Breast epithelium (tissue), 4 donors: ENCODE data around the gene RNASE8. TPM values are rescaled to one million over a fixed set of nuclear protein-coding genes. Genes with fewer than 3 reads are reported as not detected.
A peak's percentile ranks its signal among the peaks of the same experiment; 100 is the strongest.

Source experiments
- DNase-seq, 2 donors: peaks; one replicate each; pipeline ENCODE4 v3.0.0-alpha.2; 2019; ENCODE audit warnings: low spot score in 2 of 2
- H3K27ac ChIP-seq, 2 donors: fragments of 200-600 bp; sonication (generic) in 1 of 2; one replicate each; pipeline ENCODE4 v1.5.1; 2016 to 2019; ENCODE audit warnings: mild to moderate bottlenecking in 1 of 2
- H3K27me3 ChIP-seq, 2 donors: fragments of 200-600 bp; sonication (generic) in 1 of 2; one replicate each; pipeline versions ENCODE4 v1.5.1 to v1.6.0; 2017 to 2019; ENCODE audit warnings: control low read depth in 1 of 2, mild to moderate bottlenecking in 1 of 2
- H3K36me3 ChIP-seq: fragments of 200-600 bp; one replicate; pipeline ENCODE4 v1.5.1; 2019
- H3K4me1 ChIP-seq, 2 donors: fragments of 200-600 bp; sonication (generic); one replicate each; pipeline ENCODE4 v1.5.1; 2016 to 2019; ENCODE audit warnings: control low read depth in 1 of 2
- H3K4me3 ChIP-seq, 3 donors: fragments of 200-600 bp; sonication (generic); 1 replicate in 2 of 3; 2 replicates in 1 of 3; pipeline ENCODE4 v1.5.1; 2016 to 2019; ENCODE audit warnings: mild to moderate bottlenecking in 3 of 3, moderate library complexity in 2 of 3
- H3K9me3 ChIP-seq, 2 donors: fragments of 200-600 bp; sonication (generic) in 1 of 2; one replicate each; pipeline ENCODE4 v1.5.1; 2016 to 2019; ENCODE audit warnings: control low read depth in 1 of 2
- CTCF ChIP-seq, 3 donors: fragments of 450-650 bp; IDR thresholded peaks; one replicate each; pipeline ENCODE4 v1.5.1; 2016 to 2017; ENCODE audit warnings: antibody characterized with exemption in 3 of 3, mild to moderate bottlenecking in 3 of 3, moderate library complexity in 3 of 3
- POLR2A ChIP-seq: fragments of 450-650 bp; IDR thresholded peaks from one replicate; pipeline ENCODE4 v1.6.1; 2016; ENCODE audit warnings: antibody characterized with exemption, mild to moderate bottlenecking, moderate library complexity
- POLR2AphosphoS5 ChIP-seq, 3 donors: sonication (generic); formaldehyde crosslinking; IDR thresholded peaks; one replicate each; pipeline ENCODE4 v1.6.1; 2017; ENCODE audit warnings: antibody characterized with exemption in 3 of 3
- intact Hi-C: fragments of 100-400 bp; cut with DNase I; formaldehyde crosslinking; loops from one replicate; pipeline ENCODE4 v1.15.1; 2023; ENCODE audit warnings: low total_unique reads
- total RNA-seq, 3 donors: library from RNA; depleted of rRNA; stranded (reverse); fragments of >200 nt; gene quantifications; one replicate each; pipeline ENCODE4 v1.1.0, GENCODE V29; 2016

Gene RNASE8
- total RNA-seq, 3 donors from 2014 or later = not detected

DNA sequence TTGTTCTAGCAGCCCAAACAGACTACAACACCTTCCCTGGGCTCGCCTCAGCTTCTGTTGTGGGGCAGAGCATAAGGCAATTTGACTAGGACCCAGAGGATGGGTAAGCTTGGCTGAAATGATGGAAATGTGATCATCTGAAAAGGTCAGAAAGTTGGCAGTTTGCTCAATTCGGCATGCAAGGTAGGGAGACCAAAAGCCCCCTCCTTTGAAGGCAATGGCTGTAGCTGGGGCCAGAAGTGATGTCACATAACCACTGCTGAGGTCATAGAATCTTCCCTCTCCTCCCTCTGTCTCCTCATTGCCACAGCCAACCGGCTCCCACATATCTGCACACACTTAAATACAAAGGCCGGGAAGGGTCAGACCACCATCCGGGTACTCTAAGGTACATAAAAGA, 27.7 kb upstream of the RNASE8 start, which contains the start of gene TPPP2:
TSS of gene TPPP2 (plus strand) at position 301 of the 400 bp plus-strand sequence. CDS start 365 bp downstream, outside the sequence.
- peaks cover 5 to 9% of the 10 kb centered on the region in 2 donors for H3K4me1 ChIP-seq
- H3K27ac ChIP-seq = no peak within 1 kb of the TSS
- intact Hi-C loops = no loop called here
- no peak within 1 kb of the TSS for H3K4me3 ChIP-seq
- H3K27me3 ChIP-seq = no peaks in the 10 kb centered on the region
- H3K9me3 ChIP-seq = no peaks in the 10 kb centered on the region
- TF ChIP-seq POLR2AphosphoS5 (IDR thresholded peaks at IDR 0.05) = no peak
- no peak for TF ChIP-seq CTCF (IDR thresholded peaks at IDR 0.05)
- no peak for TF ChIP-seq POLR2A
- no peak for DNase-seq
- H3K36me3 ChIP-seq = no peaks in the 10 kb centered on the region

DNA sequence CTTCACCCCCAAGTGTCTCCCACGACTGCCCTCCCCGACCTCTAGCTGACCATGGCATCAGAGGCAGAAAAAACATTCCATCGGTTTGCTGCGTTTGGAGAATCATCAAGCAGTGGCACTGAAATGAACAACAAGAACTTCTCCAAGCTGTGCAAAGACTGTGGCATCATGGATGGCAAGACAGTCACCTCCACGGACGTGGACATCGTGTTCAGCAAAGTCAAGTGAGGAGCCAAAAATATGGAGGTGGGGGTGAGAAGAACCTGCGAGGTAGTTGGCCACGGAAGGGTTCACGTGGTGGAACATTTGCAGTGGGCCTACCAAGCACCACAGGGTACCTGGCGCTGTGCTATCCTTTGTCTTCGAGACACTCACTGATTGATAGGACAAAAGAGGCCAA, 27.1 kb upstream of the RNASE8 start:
- no peak overlapping the region for H3K4me3 ChIP-seq
- H3K9me3 ChIP-seq = no peaks in the 10 kb centered on the region
- no peaks in the 10 kb centered on the region for H3K27me3 ChIP-seq
- H3K36me3 ChIP-seq = no peaks in the 10 kb centered on the region
- intact Hi-C loops = no loop called here
- DNase-seq = no peak
- TF ChIP-seq POLR2AphosphoS5 (IDR thresholded peaks at IDR 0.05) = no peak
- H3K27ac ChIP-seq = no peak overlapping the region
- H3K4me1 ChIP-seq = peaks cover 5 to 9% of the 10 kb centered on the region in 2 donors

DNA sequence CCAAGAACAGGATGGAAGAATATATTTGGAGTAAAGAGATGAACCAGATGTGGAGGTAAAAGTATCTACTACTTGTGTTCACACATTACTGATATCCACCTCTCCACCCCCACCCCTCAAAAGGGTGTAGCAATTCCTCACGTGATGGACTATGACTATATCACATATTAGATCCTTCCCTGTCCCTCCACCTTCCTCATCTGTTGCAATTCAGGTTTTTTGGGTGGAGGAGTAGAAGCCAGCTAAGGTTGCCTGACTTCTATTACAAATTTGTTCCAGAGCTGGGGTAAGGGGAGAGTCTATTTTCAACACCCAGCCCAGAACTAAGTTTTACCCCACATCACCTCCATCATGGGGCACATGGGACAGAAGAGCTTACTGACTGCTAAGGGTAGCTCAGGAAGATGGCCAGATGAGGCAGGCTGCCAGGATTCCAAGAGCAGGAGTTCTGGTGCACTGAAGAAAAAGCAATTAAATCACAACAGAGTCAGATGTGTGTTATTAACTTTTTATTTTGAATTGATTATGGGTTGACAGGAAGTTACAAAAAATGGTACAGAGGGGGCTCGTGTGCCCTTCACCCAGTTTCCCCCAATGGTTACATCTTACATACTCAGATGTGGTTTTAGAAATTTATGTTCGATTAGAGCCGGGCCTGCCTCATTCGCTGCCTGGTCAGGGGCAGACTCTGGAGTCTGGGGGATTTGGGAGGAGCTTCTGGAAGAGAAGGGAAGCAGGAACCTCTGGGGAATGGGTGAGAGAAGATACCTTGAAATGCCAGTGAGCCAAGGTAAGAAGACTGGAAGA, 25.1 kb upstream of the RNASE8 start:
- no peaks in the 10 kb centered on the region for H3K27me3 ChIP-seq
- intact Hi-C loops = no loop called here
- H3K27ac ChIP-seq = no peak overlapping the region
- no peak for DNase-seq
- H3K36me3 ChIP-seq = no peaks in the 10 kb centered on the region
- H3K4me3 ChIP-seq = no peak overlapping the region
- no peaks in the 10 kb centered on the region for H3K4me1 ChIP-seq
- no peaks in the 10 kb centered on the region for H3K9me3 ChIP-seq
- TF ChIP-seq POLR2AphosphoS5 (IDR thresholded peaks at IDR 0.05) (no peak), CTCF (IDR thresholded peaks at IDR 0.05) (no peak), POLR2A (no peak)

GRCh38 chr14:21033133-21033698, 24.4 kb upstream of the RNASE8 start:
- intact Hi-C loops = no loop called here
- H3K4me3 ChIP-seq = no peak overlapping the region
- H3K27me3 ChIP-seq = no peaks in the 10 kb centered on the region
- no peaks in the 10 kb centered on the region for H3K36me3 ChIP-seq
- no peak for TF ChIP-seq POLR2A
- TF ChIP-seq POLR2AphosphoS5 (IDR thresholded peaks at IDR 0.05) = no peak
- no peak for TF ChIP-seq CTCF (IDR thresholded peaks at IDR 0.05)
- no peak overlapping the region for H3K27ac ChIP-seq
- no peak for DNase-seq
- H3K9me3 ChIP-seq = no peaks in the 10 kb centered on the region
- no peaks in the 10 kb centered on the region for H3K4me1 ChIP-seq

GRCh38 chr14:21034707-21035106, 22.9 kb upstream of the RNASE8 start, which contains the start of gene RNASE13:
Gene RNASE13, minus strand, starts transcription at chr14:21034807. Its CDS starts 519 bp downstream, at chr14:21034288.
- H3K27ac ChIP-seq = peak within 1 kb of the TSS in 1 of 2 donors; percentile 70
- H3K27me3 ChIP-seq = no peaks in the 10 kb centered on the region
- no peak for DNase-seq
- no peak for TF ChIP-seq CTCF (IDR thresholded peaks at IDR 0.05)
- no peak for TF ChIP-seq POLR2A
- TF ChIP-seq POLR2AphosphoS5 (IDR thresholded peaks at IDR 0.05) = no peak
- intact Hi-C loops = no loop called here
- H3K4me3 ChIP-seq = no peak within 1 kb of the TSS
- H3K9me3 ChIP-seq = no peaks in the 10 kb centered on the region
- H3K36me3 ChIP-seq = no peaks in the 10 kb centered on the region
- H3K4me1 ChIP-seq = peaks cover 0 to 11% of the 10 kb centered on the region in 2 donors
